Activated CD4-positive, alpha-beta T cell treated with anti-CD3 and anti-CD28 coated beads, Interleukin-2, Interleukin-6, amounts not matched to agents 100 ng/mL and 50 ng/mL, durations not matched to agents 16 hours and 8 hours (primary cell): ENCODE results near the gene RBKS.
"Not testable (repeated sequence)": the region's sequence is repeated elsewhere in the genome, so short reads cannot be mapped to it uniquely, and the experiment has no call there.

Experiments used
- DNase-seq: peaks from one replicate; pipeline ENCODE4 v3.0.0-alpha.2; 2020

RBKS gene

DNA sequence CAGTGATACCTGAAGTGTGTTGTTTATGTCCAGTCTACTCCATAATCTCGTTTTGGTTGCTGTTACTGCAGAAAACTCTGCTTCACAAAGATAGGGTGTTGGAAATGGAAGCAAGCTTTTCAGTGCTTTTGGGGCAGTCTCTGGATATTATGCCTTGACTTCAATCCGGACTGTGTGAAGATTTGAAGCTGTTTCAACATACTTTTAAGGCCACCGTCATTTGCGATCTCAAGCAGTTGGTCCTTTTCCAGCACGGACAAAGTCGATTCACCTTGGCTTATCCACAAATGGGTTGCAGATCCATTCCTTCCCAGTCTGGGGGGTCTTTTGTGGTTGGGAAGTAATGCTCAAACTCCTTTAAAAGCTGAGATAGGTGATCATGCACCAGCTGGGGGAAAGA is 20.4 kb downstream of the RBKS start:
- no peak for DNase-seq

DNA sequence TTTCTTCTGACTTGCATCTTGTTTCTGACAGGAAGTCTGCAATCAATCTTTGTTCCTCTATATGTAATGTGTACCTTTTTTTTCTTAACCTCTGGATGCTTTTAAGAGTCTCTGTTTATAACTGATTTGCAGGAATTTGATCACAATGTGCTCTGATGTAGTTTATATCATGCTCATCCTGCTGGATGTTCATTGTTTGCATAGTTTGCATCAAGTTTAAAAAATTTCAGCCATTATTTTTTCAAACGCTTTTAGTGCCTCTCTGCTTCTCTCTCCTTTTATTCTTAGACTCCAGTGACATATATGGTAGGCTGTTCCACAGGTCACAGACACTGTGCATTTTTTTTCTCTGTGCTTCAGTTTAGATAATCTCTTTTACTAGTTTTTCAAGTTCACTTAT is 23.9 kb downstream of the RBKS start:
- no peak for DNase-seq

DNA sequence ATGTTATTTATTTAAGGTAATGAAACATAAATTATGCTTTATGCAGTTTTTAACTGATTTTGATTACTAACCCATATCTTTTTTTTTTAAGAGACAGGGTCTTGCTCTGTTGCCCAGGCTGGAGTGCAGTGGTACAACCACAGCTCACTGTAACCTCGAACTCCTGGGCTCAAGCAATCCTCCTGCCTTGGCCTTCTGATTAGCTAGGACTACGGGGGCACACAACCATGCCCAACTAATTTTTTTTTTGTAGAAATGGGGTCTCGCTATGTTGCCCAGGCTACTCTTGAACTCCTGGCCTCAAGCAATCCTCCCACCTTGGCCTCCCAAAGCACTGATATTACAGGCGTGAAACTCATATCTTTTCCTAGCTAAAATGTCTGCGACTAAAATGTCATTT is 26.2 kb downstream of the RBKS start:
- not testable (repeated sequence) for DNase-seq

DNA sequence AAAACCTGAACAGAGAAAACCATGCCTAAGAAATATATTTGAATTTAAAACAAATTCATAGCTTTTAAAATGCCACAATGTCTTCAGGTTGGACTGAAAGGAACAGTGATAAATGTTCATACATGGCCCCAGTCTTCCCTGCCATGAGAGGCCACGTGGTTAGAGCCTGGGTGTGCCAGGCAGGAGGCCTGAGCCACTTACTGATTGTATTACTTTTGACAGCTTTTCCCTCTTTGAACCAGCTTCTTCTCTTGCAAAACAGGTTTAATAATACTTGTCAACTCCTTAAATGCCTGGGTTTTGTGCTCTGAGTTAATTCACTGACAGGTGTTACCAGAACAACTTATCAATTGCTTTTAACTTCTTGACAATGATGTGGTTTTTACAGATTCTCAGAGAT is 27.0 kb downstream of the RBKS start:
- DNase-seq = no peak

DNA sequence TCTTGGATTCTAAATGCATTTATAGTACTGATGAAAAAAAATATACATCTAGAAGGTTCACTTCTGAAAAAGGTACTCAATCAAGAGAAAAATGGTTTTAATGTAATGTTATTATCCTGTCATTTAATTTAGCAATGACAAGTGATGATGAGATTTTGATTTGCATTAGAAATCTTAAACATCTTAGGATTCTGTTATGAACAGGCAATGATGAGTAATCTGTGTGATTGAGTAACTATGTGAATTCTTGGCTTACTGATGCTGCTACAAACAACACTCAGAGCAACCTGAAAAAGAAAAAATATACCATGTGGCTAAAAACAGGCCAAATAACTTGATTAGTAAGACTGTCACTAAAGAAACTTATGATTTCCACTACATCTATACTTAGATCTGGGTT is 30.1 kb downstream of the RBKS start:
- DNase-seq = peak; percentile 61

DNA sequence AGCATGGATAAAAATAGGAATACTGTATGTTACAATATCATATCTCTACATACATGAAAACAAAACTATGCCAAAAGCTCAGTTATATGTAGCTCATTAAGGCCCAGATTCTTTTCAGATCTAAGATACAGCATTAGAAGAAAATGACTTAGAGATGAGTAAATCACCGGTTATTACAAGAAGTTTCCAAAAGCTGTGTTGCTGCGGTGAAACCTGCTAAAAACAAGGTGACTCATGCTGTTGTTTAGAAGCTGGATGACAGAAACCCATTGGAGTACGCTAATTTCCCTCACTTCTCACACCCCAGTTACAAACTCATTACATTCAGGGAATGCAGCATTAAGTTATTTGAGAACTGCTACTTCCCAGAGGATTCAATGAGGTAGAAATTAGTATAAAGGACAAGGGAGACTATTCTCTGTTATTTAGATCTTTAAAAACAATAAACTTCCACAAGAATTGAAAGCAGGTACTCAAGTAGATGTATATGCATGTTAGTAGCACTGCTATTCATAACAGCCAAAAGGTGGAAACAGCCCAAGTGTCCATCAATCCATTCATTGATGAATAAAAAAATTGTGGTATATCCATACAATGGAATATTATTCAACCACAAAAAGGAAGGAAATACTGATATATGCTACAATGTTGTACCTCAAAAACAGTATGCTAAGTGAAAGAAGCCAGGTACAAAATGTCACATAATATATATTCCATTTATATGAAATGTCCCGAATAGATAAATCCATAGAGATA is 32.6 kb downstream of the RBKS start:
- peak; percentile 76 for DNase-seq

DNA sequence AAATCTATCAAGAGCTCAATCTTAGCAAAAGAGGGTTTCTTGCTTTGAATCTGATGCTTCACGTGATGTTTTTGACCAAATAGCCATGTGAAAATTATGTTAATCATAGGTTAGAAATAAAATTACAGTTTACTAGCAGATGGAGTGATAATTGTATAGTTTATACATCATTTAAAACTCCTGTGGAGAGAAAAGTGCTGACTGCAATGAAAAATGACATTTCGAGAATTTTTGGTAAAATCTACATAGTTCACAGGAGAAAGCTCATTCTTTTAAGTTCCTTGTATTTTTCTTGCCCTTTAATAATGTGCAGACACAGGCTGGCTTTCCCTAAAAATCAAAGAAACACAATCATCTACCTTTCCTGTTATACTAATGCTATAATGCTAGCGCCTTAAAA is 33.2 kb downstream of the RBKS start:
- no peak for DNase-seq

DNA sequence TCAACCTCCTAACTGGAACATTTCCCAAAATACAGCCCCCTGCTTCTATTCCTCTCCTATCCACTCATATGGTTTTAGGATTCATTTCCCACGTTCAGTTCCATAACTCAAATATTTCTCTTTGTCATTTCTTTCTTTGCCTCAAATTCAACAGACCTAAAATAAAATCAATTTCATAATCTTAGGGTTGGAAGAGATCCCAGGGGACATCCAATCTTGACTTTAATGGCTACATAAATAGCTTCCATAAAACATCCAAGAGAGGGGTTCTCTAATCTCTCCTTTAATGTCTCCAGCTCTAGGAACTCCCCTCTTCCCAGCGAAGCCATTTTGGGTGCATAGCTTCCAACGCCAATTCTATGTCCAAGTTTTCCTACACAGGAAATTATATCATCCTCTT is 33.8 kb downstream of the RBKS start:
- no peak for DNase-seq

DNA sequence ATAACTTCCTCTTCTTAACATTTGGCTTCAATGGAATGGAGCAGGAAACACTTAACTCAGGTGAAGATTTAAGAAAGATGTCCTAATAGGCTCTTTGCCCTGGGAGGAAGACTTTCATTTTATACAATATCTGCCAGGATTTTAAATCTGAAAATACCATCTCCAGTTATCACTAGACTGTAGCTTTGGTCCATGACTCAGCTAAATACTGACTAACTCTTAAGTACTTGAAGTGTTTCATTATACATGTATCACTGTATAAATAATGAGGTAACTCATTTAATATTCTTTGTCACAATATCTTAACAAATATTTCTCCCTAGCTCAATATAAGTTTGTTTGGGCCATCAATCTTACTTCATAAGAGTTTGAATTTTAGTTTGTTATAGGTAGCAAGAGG is 34.7 kb downstream of the RBKS start:
- DNase-seq = peak; percentile 31

DNA sequence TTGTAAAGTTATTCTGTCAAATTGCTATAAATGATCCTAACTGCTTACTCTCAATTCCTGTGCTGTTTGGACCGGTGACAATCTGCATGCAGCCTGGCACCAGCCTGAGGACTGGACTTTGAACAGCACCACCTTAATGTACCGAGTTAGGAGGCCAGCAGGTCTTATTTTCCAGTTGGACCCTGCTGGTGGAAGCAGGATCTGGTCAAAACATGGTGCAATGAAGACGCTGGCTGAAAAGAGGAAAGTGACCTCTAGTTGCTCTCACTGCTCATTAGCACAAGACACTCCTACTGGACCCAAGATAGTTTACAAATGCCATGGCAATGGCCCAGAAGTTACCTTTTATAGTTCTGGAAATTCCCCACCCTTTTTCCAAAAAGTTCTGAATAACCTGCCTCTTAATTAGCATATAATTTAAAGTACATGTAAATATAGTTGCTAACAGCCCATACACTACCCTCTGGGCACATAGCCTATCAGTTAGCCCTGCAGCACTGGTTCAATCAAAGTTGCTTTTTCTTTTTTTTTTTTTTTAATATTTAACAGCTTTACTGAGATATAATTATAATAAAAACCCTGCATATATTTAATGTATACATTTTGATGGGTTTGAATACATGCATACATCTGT is 35.8 kb downstream of the RBKS start:
- DNase-seq = no peak

DNA sequence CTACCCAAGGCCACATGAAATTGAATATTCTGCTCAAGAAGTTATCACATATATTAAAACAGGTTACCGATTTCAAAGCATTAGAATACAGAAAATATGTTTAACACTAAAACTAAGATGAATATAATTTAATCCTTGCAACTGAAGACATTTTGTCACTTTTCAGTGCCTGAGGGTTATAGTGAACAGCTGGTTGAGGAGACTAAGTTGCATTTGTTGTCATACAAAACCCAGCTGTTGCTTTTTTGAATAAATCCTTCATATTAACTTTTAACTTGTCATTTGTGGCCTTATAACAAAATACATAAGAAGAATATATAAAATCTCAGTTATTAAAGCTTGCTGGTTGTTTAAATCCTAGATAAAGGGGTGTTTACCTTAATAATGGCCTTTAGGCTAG is 37.5 kb downstream of the RBKS start:
- DNase-seq = no peak

DNA sequence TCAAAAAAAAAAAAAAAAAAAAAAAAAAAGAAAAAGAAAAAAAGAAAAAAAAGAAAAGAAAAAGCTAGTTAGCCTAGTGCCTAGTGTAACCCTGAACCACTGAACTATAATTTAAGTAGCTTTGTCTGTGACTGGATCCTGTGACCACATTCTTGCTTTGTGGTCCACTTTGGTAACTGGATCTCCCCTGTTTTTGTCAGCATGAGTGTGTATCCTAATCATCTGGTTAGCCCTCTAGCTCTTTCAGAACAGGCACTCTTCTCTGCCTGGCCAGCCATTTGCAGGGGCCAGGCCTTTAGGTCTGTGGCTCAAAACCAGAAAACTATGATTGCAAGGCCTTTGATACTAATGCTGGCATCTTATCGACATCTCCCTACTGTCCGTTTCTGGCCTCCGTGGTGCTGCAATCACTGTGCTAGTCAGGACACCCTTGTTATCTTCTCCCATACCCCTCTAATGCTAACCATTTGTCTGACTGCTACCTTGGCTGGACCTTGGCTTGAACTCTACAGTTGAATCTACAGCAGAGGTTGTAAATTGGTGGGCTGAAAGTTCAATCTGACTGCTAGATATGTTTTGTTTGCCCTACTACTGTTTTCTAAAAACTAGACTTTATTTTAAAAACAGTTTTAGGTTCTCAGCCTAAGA is 40.5 kb downstream of the RBKS start:
- DNase-seq = no peak

DNA sequence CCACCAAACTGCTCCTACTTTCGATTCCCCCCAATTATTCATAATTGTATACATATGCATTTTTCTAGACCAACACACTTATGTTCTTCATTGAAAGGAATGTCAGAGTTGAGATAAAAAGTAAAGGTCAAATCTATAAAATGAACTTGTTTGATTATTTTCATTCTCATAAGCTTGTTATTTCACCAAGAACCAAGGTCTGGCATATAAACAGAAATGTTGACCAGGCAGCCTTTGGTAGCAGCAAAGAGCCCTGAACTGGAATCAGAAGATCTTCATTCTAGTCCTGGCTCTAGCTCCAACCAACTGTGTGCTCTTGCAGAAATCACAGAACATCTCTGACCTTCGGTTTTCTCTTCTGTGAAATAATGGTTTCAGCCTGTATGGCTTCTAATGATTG is 42.9 kb downstream of the RBKS start:
- no peak for DNase-seq

DNA sequence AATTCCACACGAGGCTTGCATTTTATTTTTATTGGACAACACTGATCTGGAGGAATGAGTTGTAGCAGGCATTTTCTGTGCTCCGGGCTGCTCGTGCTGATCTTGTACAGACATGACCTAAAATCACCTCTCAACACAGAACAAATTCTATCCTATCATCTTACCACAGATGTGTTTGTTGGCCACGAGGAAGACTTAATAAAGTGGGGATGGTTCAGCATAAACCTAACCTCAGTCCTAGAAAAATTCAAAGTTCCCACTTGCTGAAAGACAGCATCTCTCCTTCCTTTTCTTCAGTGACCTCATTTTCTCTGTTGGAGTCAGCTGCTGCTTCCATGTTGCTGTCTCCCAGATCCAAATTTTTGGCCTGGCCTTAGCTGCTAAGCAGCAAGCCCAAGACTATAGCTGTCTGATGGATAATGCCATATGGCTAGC is 45.3 kb downstream of the RBKS start:
- no peak for DNase-seq

DNA sequence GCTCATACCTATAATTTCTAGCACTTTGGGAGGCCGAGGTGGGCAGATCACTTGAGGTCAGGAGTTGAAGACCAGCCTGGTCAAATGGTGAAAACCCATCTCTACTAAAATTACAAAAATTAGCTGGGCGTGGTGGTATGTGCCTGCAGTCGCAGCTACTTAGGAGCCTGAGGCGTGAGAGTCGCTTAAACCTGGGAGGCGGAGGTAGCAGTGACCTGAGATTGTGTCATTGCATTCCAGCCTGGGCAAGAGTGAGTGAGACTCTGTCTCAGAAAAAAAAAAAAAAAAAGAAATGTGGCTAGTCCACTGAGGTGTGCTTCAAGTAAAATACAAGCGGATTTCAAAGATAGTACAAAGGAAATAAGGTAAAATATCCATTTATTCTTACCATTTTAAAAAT is 46.2 kb downstream of the RBKS start:
- no peak for DNase-seq

DNA sequence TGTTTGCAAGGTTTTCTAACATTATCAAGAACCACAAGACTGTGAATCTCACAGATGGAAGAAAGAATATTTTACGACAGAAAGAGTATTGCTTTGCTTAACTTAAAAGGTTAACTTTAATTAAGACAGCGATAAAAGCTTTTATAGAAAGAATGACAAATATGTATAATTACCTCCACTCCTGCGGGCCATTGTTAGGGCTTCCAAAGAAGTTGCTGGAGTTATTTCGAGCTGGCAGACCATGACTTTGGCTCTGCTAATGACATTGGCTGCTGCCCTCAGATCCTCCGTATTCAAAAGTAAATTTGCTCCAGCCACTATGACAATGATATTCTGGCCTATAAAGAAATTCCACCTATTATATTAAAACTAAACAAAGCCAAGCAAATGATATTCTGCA is 47.3 kb downstream of the RBKS start:
- DNase-seq = no peak

DNA sequence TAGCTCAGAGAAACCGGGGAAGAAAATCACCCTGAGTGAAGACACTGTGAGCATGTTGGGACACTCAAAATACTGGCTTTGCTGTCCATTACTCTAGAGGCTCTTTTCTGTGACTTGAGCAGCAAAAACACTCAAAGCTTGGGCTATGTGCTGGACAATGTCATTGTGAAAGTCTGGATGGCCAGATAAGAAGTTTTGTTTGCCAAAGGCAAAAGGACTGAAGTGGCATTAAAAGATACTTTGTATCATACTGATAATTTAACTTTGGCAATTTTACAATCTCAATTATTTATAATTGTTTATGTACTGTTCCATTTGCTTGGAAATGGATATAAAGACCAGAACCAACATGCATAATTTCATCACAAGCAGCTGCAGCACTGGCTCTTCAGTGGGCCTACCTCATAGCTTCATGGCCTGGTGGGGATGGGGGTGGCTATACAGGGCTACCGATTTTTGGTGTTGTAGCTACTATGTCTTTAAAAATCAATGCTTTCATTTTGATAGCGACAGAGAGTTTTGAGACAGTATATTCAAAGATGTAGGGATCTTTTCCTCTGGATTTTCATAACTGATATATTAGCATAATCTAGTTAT is 51.1 kb downstream of the RBKS start:
- no peak for DNase-seq

DNA sequence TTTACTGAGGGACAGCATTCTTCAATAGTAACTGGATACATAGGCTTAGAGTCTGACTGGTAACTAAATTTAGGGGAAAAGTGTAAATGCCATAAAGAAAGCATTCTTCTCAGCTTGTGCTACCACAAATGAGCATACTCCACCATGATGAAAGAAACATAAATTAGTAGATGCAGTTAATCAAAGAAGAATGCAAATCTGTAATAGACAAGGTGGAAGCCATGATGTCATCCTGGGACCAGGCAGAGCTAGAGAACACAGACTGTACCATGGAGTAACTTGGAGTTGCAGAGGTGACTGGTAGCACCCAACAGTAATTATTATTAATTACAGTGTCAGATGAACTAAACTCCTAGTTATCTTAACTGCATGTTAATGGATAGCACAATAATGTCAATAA is 51.7 kb downstream of the RBKS start:
- no peak for DNase-seq

DNA sequence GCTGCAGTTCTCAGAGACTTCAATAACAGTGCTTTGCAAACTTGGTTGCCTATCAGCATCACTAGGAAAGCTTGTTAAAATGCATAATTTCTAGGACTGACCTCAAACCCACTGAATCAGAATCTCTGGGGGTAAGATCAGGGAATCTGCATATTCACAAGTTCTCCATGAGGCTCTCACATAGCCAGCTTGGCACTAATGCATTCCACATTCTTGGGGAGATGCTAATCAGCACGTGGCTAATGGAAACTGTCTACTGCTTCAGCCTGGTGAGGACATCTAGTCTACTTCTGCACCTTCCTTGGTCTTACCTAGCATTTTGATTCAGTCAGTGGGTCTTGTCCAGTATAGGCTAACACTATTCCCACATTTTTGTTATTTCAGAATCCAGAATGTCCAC is 56.3 kb downstream of the RBKS start:
- DNase-seq = no peak

DNA sequence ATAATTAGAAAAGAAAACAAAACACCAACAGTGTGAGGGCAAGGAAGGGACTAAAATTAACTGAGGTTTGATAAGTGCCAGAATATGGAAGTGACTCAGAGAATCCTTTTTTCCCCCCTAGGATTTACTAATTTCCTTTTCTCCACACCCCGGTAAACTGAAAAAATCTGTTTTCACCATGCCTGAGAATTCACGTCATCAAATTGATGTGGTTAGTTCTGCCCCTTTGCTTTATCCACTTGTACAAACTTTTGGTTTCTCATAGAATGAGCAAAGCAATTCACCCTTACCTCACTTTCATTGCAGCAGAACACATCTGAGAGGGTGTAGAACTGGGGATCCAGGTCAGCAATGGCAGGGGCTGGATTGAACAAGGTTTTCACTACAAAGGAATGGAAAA is 57.8 kb downstream of the RBKS start:
- no peak for DNase-seq

DNA sequence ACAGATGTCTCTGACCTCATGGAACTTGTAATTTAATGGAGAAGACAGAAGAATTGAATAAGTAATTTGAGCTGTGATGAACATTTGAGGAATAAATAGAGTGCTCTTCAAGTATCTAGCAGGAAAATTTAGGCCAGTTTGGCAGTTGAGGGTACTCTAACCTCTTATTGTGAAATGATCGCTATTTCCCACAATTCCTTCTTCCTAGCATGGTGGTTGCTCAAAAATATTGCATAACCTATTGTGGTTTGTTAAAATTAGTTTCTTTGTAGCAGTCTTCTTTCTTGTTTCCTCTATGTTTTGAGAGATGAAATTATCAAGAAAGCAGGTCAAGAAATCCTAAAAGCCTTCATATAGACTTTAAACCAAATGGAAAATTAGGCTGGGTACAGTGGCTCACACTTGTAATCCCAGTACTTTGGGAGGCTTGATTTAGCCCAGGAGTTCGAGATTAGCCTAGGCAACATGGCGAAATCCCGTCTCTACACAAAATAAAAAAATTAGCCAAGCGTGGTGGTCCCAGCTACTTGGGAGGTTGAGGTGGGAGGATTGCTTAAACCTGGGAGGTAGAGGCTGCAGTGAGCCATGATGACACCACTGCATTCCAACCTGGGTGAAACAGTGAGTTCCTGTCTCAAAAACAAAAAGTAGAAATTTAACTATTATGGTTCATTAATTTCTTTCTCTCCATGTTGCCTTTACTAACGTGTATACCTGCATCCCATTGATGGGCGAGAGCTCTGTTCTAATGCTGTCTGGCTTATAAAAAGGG is 58.7 kb downstream of the RBKS start:
- no peak for DNase-seq

DNA sequence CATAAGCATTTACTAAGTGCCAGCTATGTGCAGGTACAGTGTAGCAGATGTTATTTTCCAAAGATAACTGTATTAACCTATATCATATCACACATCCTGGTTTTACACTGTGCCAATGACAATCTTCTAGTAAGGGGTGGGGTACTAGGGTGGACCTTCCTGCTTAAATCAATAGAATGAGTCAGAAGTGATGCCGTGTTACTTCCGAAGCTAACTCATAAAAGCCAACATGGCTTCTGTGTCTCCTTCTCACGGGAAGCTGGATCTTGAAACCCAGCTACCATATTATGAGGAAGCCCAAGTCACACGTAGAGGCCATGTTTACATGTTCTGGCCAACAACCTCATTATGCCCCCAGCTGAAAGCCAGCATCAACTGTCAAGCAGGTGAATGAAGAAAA is 59.5 kb downstream of the RBKS start:
- no peak for DNase-seq

DNA sequence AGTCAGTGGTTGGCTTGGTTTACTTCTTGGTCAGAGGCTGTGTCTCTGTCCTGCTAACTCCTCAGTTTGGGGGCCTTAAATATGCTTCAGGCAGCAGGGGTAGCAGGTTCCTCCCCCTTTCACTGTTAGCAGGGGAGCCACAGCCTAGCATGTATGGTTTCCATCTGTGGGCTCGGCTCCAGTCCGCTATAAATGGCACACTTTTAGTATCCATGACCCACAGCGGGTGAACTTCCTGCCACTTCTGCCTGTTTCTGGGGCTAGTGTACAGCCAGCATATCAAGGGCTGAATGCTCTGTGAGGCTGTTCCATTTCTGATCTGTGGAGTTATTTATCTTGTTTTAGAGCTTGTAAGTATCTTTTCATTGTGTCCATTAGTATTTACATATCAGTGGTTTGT is 60.4 kb downstream of the RBKS start:
- no peak for DNase-seq
